ENCODE results near the gene PKN2.

DNA sequence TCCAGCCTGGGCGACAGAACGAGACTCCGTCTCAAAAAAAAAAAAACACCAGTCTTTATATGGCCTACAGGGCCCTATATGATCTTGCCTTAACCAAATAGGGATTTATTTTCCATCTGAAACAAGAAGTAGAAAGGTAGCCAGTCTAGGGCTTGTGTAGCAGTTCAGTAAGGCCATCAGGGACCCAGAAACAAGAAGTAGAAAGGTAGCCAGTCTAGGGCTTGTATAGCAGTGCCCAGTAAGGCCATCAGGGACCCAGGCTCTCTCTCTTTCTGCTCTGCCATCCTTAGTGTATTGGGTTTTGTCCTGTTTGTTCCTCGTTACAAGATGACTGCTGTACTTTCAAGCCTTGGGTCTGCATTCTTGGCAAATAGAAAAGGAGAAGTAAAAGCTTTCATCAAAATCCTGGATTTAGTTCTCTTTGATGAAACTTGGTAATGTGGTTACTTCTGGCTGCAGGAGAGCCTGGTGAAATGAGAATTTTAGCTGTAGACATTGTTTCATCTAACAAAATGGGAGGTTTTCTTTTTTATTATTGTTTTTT, 46.1 kb downstream of the PKN2 start:
- TF ChIP-seq, protein P1, sequence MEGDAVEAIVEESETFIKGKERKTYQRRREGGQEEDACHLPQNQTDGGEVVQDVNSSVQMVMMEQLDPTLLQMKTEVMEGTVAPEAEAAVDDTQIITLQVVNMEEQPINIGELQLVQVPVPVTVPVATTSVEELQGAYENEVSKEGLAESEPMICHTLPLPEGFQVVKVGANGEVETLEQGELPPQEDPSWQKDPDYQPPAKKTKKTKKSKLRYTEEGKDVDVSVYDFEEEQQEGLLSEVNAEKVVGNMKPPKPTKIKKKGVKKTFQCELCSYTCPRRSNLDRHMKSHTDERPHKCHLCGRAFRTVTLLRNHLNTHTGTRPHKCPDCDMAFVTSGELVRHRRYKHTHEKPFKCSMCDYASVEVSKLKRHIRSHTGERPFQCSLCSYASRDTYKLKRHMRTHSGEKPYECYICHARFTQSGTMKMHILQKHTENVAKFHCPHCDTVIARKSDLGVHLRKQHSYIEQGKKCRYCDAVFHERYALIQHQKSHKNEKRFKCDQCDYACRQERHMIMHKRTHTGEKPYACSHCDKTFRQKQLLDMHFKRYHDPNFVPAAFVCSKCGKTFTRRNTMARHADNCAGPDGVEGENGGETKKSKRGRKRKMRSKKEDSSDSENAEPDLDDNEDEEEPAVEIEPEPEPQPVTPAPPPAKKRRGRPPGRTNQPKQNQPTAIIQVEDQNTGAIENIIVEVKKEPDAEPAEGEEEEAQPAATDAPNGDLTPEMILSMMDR (IDR thresholded peaks at IDR 0.05; ENCODE audit: borderline replicate concordance, extremely low read depth, low read length, poor library complexity, severe bottlenecking) = no peak
- no peak for TF ChIP-seq EZH2 (IDR thresholded peaks at IDR 0.05; ENCODE audit: borderline replicate concordance, low read depth, low read length, severe bottlenecking)

Measured in DND-41 (cell line).